ENCODE measurements around the gene FOXL1. TPM values are rescaled to one million over a fixed set of nuclear protein-coding genes. Genes with fewer than 3 reads are reported as not detected.

Gene FOXL1
- total RNA-seq, 2 donors from 2014 or later: 2.0 to 4.2 TPM

- DNase-seq: no peak
- ATAC-seq: no peak
- intact Hi-C loops (cut with DNase I, micrococcal nuclease): no loop called here
Measured at GRCh38 chr16:86616906-86617305, 38.6 kb downstream of the FOXL1 start.

- intact Hi-C loops (cut with DNase I, micrococcal nuclease): no loop called here
- no peak for ATAC-seq
- DNase-seq: no peak
Measured at GRCh38 chr16:86618431-86619238, 40.3 kb downstream of the FOXL1 start.

DNA sequence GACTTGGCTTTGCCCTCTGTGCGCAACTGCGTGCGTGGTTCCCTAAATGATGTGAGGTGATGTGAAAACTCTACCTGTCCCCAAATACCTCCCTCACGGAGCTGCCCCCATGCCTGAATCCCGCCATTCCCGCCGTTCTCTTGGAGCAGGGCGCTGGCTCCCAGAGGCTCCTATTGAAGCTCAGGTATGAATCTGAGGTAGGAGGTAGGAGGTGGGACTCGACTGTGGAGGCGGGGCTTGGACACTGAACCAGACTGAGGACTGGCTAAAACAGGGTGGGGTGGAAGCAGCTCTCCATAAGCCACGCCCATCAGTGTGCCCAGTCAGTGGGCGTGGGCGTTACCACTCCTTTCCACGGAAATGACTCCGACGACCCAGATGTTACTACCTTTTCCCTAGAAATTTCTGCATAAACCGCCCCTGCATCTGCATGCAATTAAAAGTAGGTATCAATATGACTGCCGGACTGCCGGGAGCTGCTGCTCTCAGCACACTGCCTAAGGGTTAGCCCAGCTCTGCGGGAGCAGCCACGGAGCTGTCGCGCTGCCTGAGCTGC lies 41.0 kb downstream of the FOXL1 start:
- intact Hi-C loops (cut with DNase I, micrococcal nuclease): no loop called here
- no peak for ATAC-seq
- no peak for DNase-seq

- intact Hi-C loops (cut with DNase I, micrococcal nuclease): no loop called here
- ATAC-seq (no peak), DNase-seq (no peak)
Measured at GRCh38 chr16:86620184-86620583, 41.8 kb downstream of the FOXL1 start.

- intact Hi-C loops (cut with DNase I, micrococcal nuclease): no loop called here
- DNase-seq (no peak), ATAC-seq (no peak)
Measured at GRCh38 chr16:86621966-86622365, 43.6 kb downstream of the FOXL1 start.

DNA sequence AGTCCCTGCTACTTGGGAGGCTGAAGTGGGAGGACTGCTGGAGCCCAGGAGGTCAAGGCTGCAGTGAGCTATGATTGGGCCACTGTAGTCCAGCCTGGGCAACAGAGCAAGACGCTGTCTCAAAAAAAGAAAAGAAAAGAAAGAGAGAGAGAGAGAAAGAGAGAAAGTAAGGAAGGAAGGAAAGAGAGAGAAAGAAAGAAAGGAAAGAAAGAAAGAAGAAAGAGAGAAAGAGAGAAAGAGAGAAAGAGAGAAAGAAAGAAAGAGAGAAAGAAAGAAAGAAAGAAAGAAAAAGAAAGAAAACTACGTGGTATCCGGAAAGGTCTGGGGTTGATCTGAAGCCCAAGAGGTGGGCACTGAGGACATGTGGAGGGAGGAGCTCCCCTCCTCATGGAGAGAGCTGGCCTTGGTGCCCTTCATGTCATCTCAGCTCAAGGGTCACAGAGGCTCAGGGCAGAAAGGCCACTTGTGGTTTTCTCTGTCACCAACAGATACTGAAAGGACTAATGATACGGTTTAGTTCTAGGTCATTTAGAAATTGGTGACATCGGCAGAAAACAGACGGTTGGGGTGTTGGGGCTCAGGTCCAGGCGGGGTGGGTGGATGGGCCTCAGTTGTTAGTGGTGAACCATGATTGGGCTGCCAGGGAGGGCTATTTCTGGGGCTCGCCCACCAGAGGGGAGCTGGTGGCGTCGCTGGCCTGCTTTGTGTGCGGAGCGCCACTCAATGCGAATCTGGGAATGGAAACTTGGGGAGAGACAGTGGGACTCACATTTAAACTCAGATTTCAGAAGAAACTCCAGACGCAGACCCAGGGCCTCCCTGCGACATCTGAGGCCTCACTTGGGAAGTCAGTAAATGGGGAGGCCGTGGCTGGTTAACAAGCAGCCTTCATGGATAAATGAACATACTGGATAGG lies 44.6 kb downstream of the FOXL1 start:
- DNase-seq: no peak
- intact Hi-C loops (cut with DNase I, micrococcal nuclease): no loop called here
- no peak for ATAC-seq

GRCh38 chr16:86625029-86625428 lies 46.7 kb downstream of the FOXL1 start:
- ATAC-seq: no peak

GRCh38 chr16:86625821-86626220 lies 47.5 kb downstream of the FOXL1 start:
- DNase-seq (no peak), ATAC-seq (no peak)
- intact Hi-C loops (cut with DNase I, micrococcal nuclease): no loop called here

More at GRCh38 chr16:86625029-86625428, 46.7 kb downstream of the FOXL1 start:
- intact Hi-C loops (cut with DNase I, micrococcal nuclease): no loop called here
- DNase-seq: no peak

DNA sequence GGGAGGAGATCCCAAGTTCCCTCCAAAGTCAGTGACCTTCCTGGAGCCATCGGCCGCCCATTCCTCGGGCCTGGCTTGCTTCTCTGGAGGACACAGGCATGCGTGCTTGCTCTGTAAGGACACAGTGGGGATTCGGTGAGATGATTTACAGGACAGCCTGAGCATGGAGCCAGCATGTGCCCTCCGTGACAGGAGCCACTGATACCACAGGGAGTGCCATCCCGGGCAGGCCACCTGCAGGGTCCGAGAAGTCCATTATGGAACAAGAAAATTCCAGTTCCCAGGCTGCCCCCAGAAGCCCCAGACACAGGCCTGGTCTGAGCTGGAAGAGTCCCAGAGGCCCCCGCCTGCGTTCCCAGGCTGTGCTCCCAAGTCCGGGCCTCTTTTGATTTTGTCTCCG lies 47.9 kb downstream of the FOXL1 start:
- ATAC-seq (no peak), DNase-seq (no peak)
- intact Hi-C loops (cut with DNase I, micrococcal nuclease): no loop called here

DNA sequence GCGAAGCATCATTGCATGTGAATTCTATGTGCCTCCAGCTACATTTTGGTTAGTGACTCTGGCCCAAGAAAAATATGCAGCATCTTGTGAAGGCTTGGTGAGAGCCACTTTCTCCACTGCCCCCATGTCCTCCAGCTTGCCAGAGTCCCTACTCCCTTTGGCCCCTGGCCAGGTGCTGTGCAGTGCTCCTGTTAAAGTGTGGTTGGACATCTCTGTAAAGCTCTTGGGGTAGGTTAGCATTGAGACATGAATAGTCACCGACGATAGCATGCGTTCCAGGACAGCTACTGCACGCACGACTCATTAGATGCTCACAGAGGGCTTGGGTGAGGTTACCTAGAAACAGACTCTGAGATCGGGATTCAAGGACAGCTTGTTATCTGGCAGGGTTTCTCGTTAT lies 48.6 kb downstream of the FOXL1 start:
- intact Hi-C loops (cut with DNase I, micrococcal nuclease): no loop called here
- DNase-seq (no peak), ATAC-seq (no peak)

- ATAC-seq: no peak
- intact Hi-C loops (cut with DNase I, micrococcal nuclease): no loop called here
- DNase-seq: no peak
Measured at GRCh38 chr16:86628614-86629013, 50.3 kb downstream of the FOXL1 start.

DNA sequence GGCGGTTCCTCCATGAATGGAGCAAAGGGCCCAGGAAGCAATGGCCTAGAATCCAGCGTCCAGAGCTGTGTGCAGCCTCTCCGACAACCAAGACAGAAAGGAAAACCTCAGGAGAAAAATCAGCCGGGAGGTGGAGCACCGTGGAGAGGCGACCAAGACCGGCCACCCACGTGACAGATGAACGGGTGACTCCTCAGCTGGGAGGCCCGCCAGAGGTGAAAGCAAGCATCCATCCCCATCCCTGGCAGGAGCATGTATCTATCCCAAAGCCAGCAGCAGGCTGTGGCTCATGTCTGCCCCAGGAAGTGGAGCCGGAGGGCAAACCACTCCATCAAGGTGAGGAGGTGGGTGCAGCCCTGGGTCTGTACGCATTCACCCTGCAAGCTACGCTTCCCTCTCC lies 52.1 kb downstream of the FOXL1 start:
- intact Hi-C loops (cut with DNase I, micrococcal nuclease): no loop called here
- DNase-seq (no peak), ATAC-seq (no peak)

- ATAC-seq (no peak), DNase-seq (no peak)
- intact Hi-C loops (cut with DNase I, micrococcal nuclease): no loop called here
Measured at GRCh38 chr16:86631444-86631843, 53.1 kb downstream of the FOXL1 start.

Other genes starting within 250 kb of the FOXL1 start
- gene FOXF1, start 68.0 kb upstream of the FOXL1 start, total RNA-seq: 10 to 100 TPM in 1 of 2 donors, 1 to 10 TPM in 1; 4.9 to 13.7 TPM
- 10 to 100 TPM; 18.6 to 23.3 TPM for gene MTHFSD, start 23.3 kb upstream of the FOXL1 start, total RNA-seq
- under 1 TPM; 0.34 TPM for gene FOXC2, start 11.7 kb upstream of the FOXL1 start, total RNA-seq

Measured in left colon (tissue), 2 donors.